IPS-15b (cell line): ENCODE results near the gene FCGBP.
"Not testable (repeated sequence)": the region's sequence is repeated elsewhere in the genome, so short reads cannot be mapped to it uniquely, and the experiment has no call there.

Experiments used
- H3K27me3 ChIP-seq: one replicate; pipeline ENCODE4 v1.6.1; 2013; ENCODE audit warnings: low read length; ENCODE audit not compliant: control insufficient read depth, insufficient read depth
- H3K36me3 ChIP-seq: one replicate; pipeline ENCODE4 v1.6.1; 2013; ENCODE audit warnings: low read length; ENCODE audit not compliant: control insufficient read depth, insufficient read depth
- H3K4me1 ChIP-seq: one replicate; pipeline ENCODE4 v1.6.1; 2013; ENCODE audit warnings: mild to moderate bottlenecking, low read length; ENCODE audit not compliant: control insufficient read depth, insufficient read depth
- H3K4me3 ChIP-seq: one replicate; pipeline ENCODE4 v1.5.1; 2013; ENCODE audit warnings: low read depth, low read length
- H3K9ac ChIP-seq: one replicate; pipeline ENCODE4 v1.6.1; 2013; ENCODE audit warnings: low read depth, mild to moderate bottlenecking, low read length
- H3K9me3 ChIP-seq: one replicate; pipeline ENCODE4 v1.6.1; 2013; ENCODE audit warnings: mild to moderate bottlenecking, low read length; ENCODE audit not compliant: control insufficient read depth, insufficient read depth

The FCGBP gene

GRCh38 chr19:39915101-39915847, 19.2 kb downstream of the FCGBP start:
- no peaks in the 10 kb centered on the region for H3K4me1 ChIP-seq
- H3K9me3 ChIP-seq: no peaks in the 10 kb centered on the region
- H3K27me3 ChIP-seq: no peaks in the 10 kb centered on the region
- H3K9ac ChIP-seq: no peak overlapping the region
- no peak overlapping the region for H3K4me3 ChIP-seq
- H3K36me3 ChIP-seq: no peaks in the 10 kb centered on the region

- Histone ChIP-seq H3K4me3 (no peak overlapping the region), H3K9ac (no peak overlapping the region)
Observed at GRCh38 chr19:39913682-39914333, 20.6 kb downstream of the FCGBP start.

GRCh38 chr19:39908803-39909202, 25.6 kb downstream of the FCGBP start:
- H3K36me3 ChIP-seq: no peaks in the 10 kb centered on the region
- H3K4me1 ChIP-seq: no peaks in the 10 kb centered on the region
- no peaks in the 10 kb centered on the region for H3K9me3 ChIP-seq
- no peak overlapping the region for H3K4me3 ChIP-seq
- no peak overlapping the region for H3K9ac ChIP-seq
- no peaks in the 10 kb centered on the region for H3K27me3 ChIP-seq

More at GRCh38 chr19:39913682-39914333, 20.6 kb downstream of the FCGBP start:
- Histone ChIP-seq H3K4me1 (no peaks in the 10 kb centered on the region), H3K27me3 (no peaks in the 10 kb centered on the region), H3K36me3 (no peaks in the 10 kb centered on the region), H3K9me3 (no peaks in the 10 kb centered on the region)

- H3K4me3 ChIP-seq: no peak overlapping the region
- H3K4me1 ChIP-seq: no peaks in the 10 kb centered on the region
- H3K36me3 ChIP-seq: no peaks in the 10 kb centered on the region
- H3K9ac ChIP-seq: no peak overlapping the region
- H3K9me3 ChIP-seq: no peaks in the 10 kb centered on the region
- H3K27me3 ChIP-seq: no peaks in the 10 kb centered on the region
Observed at GRCh38 chr19:39906820-39907611, 27.4 kb downstream of the FCGBP start.

- Histone ChIP-seq H3K9me3 (no peaks in the 10 kb centered on the region), H3K4me1 (no peaks in the 10 kb centered on the region), H3K4me3 (no peak overlapping the region), H3K27me3 (no peaks in the 10 kb centered on the region), H3K9ac (no peak overlapping the region), H3K36me3 (no peaks in the 10 kb centered on the region)
Observed at GRCh38 chr19:39906283-39906682, 28.2 kb downstream of the FCGBP start.

GRCh38 chr19:39903486-39904091, 30.8 kb downstream of the FCGBP start:
- H3K4me1 ChIP-seq, H3K27me3 ChIP-seq, H3K36me3 ChIP-seq, H3K4me3 ChIP-seq, H3K9ac ChIP-seq, H3K9me3 ChIP-seq: not testable (repeated sequence)

- H3K9ac ChIP-seq, H3K4me1 ChIP-seq, H3K9me3 ChIP-seq, H3K36me3 ChIP-seq, H3K27me3 ChIP-seq, H3K4me3 ChIP-seq: not testable (repeated sequence)
Observed at GRCh38 chr19:39902326-39902725, 32.1 kb downstream of the FCGBP start.

- not testable (repeated sequence) for H3K36me3 ChIP-seq, H3K9me3 ChIP-seq, H3K4me1 ChIP-seq, H3K4me3 ChIP-seq, H3K27me3 ChIP-seq, H3K9ac ChIP-seq
Observed at GRCh38 chr19:39901681-39902080, 32.8 kb downstream of the FCGBP start.

GRCh38 chr19:39898858-39899257, 35.6 kb downstream of the FCGBP start:
- H3K36me3 ChIP-seq, H3K4me1 ChIP-seq, H3K4me3 ChIP-seq, H3K9me3 ChIP-seq, H3K9ac ChIP-seq, H3K27me3 ChIP-seq: not testable (repeated sequence)

- not testable (repeated sequence) for H3K36me3 ChIP-seq
Observed at GRCh38 chr19:39897511-39898245, 36.8 kb downstream of the FCGBP start.

GRCh38 chr19:39895096-39895495, 39.3 kb downstream of the FCGBP start:
- not testable (repeated sequence) for H3K9ac ChIP-seq, H3K9me3 ChIP-seq, H3K36me3 ChIP-seq, H3K4me3 ChIP-seq, H3K27me3 ChIP-seq, H3K4me1 ChIP-seq

More at GRCh38 chr19:39897511-39898245, 36.8 kb downstream of the FCGBP start:
- H3K4me1 ChIP-seq, H3K27me3 ChIP-seq, H3K4me3 ChIP-seq, H3K9me3 ChIP-seq, H3K9ac ChIP-seq: not testable (repeated sequence)
